Fibroblast of skin of scalp (primary cell): ENCODE results near the gene TEX38.
"Not testable (repeated sequence)": the region's sequence is repeated elsewhere in the genome, so short reads cannot be mapped to it uniquely, and the experiment has no call there.

ENCODE experiments used
- DNase-seq: peaks from one replicate; pipeline ENCODE4 v3.0.0-alpha.2; 2013

TEX38 gene

DNA sequence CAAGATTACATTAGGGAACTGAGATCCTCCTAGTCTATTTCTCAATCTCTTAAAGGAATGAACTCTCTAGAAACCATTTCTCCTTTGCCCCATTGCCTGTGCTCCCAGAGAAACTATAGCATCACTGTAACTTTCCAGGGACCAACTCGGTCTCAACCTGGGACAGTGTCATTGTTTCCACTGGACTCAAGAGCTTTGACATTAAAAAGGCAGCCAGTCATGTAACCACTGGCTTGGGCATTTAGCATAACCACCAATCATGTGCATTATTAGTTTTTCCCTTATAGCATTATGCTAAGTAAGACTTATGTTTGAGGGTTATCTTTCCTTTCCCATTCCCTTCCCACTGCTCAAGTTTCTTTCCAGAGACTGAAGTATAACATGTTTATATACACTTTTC is 18.2 kb downstream of the TEX38 start:
- DNase-seq = no peak

DNA sequence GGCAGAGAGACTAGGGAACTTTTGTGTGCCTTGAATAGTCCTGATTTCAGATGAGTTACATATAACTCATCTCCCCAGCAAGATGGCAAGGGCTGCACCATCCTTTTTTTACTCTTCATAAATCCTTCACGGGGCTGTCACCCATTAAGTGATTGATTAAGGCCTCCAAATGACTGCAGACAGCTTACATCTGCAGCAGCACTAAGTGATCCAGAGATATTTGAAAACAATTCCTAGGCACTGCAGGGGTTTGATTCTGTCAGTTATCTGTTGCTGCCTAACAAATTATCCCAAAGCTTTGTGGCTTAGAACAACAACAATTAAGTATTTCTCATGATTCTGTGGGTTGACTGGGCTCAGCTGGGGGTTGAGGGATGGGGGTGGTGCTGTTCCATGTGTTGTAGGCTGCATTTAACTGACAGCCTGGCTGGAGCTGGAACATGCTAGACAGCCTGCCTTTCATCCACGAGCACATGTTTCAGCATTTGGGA is 19.3 kb downstream of the TEX38 start:
- peak; percentile 35 for DNase-seq

DNA sequence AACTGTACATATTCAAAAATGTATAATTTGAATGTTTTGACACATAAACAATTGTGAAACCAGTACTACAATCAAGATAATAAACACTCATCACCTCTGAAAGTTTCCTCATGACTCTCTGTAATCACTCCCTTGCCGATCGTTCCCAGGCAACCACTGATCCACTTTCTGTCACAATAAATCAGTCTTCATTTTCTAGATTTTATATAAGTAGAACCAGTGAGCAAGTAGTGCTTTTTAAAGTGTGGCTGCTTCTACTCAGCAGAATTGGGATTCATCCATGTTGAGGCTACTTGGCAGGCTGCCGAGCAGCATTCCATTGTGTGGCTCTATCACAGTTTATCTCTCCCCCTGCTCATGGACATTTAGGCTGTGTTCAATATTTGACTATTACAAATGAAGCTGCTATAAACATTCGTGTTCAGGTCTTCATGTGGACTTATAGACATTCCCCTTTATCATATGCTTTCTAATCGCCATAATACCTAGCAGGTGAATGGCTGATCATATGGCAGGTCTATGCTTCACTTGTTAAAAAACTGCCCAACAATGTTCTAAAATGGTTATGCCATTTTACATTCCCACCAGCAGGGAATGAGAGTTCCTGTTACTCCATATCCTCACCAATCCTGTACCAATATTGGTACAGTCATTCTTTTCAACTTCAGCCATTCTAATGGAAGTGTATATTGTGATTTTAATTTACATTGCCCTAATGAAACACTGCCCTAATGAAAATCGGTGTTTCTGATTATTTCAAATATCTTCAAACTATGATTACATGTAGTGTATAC is 20.5 kb downstream of the TEX38 start:
- peak; percentile 41 for DNase-seq

DNA sequence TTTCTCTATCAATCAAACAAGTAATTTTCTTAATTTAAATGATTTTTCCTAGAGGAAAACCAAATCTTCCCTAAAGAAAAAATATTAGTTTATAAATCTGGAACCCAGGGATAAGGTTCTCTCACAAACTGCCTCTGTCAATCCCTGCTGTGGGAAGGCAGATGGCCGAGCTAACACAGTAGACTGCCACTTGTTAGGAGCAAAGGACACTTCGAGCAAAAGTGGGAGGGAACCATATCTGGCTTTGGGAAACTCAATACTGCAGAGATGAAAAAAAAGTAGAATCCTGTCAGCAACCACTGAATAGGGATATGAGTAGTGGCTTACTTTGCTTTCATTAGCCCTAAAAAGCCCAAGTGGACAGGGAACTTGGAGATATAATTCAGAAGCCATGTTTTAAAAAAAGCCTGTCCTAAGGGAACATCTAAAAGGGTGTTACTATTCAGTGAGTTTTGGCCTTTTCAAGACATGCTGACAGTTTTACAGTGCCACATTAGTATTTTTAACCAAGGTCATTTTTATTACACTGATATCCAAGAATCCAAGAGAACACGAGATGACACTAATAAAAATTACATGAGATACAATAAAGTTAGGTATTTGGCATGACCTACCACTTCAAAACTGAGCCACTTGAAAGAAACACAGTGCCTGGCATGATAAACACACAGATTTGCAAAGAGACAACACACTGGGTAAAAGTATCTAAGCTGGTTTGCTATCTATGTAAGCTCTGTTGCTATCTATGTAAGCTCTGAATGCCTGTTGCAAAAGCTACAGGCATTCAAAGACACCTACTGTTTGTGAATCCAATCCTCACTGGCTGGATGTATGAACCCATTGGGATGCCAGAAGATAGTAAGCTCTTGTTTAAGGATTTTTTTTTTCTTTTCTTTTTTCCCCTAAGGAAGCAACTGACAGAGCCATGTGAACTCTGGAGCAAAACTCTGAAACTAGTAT is 21.4 kb downstream of the TEX38 start:
- no peak for DNase-seq

DNA sequence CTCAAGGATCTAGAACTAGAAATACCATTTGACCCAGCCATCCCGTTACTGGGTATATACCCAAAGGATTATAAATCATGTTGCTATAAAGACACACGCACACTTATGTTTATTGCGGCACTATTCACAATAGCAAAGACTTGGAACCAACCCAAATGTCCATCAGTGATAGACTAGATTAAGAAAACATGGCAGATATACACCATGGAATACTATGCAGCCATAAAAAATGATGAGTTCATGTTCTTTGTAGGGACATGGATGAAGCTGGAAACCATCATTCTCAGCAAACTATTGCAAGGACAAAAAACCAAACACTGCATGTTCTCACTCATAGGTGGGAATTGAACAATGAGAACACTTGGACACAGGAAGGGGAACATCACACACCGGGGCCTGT is 23.0 kb downstream of the TEX38 start:
- not testable (repeated sequence) for DNase-seq

DNA sequence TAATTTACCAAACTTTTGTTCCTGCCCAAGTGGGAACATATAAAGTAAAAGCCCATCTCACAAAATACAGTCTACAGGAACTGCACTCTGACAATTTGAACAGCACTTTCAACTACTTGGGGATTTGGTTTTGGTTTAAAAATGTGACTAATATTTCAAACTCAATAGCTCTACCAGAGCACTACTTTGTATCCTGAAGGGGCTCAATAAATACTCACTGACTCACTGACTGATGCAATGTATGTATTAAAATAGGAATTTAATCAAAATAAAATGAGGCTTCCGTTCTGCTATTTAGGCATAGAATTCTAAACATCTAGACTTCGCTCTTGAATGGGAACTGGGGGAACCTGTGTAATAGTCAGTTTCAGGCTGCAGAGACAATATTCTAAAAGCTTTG is 25.4 kb downstream of the TEX38 start:
- DNase-seq = peak; percentile 34

DNA sequence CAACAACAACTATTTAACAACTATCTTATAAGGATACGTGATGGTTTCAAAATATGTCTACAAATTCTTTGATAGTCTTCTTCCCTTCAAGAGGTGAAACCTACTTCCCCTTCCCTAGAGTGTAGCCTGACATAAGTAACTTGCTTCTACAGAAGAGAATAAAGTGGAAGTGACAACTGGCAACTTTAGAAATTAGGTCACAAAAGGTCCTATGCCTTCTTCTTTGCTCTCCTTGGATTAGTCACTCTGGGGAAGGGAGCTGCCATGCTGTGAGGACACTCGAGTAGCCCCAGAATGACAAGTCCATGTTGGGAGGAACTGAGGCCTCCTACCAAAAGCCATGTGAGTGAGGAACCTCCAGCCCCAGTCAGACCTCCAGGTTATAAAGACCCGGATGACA is 28.0 kb downstream of the TEX38 start:
- no peak for DNase-seq

DNA sequence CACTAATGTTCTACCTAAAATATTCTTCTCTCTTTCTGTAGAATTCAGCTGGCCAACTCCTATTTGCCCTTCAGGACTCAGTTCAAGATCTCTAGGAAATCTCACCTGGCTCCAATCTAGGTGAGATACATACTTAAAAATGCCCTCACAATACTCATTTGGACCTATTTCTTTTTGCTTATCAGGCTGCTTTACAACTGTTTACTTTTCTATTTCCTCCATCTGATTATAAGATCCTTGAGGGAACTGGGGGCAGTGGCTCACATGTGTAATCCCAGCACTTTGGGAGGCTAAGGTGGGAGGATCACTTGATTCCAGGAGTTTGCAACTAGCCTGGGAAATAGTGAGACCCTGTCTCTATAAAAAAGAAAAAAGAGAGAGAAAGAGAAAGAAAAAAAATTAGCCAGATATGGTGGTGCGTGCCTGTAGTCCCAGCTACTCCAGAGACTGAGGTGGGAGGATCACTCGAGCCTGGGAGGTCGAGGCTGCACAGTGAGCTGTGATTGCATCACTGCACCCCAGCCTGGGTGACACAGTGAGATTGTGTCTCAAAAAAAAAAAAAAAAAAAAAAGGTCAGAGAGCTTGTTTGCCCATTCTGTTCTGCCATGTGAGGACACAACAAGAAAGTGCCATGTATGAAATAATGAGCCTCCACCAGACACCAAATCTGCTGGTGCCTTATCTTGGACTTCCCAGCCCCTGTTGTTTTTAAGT is 32.4 kb downstream of the TEX38 start:
- no peak for DNase-seq

DNA sequence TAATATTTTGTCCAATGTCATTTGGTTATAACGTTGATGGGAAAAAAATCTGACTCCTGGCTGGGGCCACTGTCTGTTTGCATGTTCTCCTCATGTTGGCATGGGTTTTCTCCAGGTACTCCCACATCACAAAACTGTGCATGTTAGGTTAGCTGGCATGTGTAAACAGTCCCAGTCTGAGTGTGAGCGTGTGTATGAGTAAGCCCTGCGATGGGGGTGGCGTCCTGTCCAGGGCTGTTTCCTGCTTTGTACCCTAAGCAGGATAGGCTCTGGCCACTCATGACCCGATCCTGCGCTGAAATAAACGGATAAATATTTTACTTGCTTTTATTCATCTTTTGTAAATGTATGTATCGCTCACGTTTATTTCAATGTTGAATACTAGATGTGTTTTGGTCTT is 33.8 kb downstream of the TEX38 start:
- DNase-seq = no peak

DNA sequence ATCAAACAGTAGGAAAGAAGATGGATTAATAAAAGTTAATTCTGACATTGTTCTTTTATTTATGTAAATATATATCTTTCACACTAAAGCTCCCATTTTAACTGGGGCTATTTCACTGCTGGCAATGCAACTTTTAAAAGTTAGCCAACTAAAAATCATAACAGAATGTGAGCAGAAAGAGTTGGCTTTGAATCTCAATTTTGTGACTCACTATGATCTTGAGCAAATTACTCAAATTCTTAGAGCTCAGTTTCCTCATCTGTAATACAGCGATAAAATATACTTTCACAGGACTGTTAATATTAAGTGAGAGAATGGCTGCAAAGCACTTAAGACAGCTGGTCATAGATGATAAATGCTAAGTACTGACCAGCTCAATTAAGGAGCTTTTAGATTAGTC is 36.5 kb downstream of the TEX38 start:
- no peak for DNase-seq

DNA sequence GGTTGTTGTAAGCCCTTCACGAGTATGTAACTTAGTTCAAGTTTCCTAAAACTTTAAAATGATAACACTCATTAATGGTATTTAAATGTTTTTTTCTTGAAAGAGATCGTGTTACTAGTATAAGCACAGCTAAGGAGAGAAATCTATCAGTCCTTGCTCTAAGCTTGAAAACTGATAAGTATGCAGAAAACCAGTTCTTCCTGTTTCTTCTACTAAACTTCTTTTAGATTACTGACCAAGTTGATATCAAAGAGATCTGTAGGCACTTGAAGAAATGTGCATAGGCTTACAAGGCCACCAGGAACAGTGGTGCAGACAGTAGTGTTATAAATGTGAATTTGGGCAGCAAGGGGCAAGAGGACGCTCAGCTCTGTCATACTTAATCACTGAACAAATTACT is 43.3 kb downstream of the TEX38 start:
- DNase-seq = no peak

DNA sequence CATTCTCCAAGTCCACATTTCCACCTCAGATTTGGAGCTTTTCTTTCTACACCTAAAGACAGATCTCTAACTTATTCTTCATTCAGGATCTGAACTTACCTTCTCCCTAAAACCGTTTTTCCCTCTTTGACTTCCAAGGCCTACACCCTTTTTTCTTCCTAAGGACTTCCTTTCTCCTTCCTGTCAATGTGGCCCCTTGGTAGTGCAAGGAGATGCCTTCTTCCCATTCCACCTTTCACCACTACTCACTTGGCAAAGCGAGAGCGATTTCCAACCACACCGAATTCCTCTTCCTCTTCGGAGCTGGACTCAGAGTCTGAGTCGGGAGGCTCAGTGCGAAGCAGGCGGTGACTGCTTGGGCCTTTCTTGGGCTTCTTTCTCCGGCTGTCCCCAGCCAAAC is 46.0 kb downstream of the TEX38 start:
- DNase-seq = no peak

DNA sequence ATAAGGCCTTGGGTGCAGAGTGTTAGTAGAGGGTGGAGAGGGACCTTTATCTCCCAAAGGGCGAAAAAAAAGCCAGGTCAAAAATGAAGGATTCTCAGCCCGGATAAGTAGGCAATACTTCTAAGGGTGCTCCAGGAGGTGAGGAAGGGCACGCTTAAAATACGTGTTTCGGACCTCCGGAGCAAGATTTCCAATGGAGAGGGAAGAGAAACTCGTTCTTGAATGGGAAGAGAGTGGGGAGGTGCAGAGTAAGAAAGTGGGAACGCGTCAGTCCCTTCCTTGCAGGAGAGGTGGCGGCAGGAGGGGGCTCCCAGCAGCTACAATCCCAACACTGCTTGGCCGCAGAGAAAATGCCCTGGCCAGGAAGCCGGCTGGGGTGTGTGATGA is 46.7 kb downstream of the TEX38 start:
- DNase-seq = no peak

DNA sequence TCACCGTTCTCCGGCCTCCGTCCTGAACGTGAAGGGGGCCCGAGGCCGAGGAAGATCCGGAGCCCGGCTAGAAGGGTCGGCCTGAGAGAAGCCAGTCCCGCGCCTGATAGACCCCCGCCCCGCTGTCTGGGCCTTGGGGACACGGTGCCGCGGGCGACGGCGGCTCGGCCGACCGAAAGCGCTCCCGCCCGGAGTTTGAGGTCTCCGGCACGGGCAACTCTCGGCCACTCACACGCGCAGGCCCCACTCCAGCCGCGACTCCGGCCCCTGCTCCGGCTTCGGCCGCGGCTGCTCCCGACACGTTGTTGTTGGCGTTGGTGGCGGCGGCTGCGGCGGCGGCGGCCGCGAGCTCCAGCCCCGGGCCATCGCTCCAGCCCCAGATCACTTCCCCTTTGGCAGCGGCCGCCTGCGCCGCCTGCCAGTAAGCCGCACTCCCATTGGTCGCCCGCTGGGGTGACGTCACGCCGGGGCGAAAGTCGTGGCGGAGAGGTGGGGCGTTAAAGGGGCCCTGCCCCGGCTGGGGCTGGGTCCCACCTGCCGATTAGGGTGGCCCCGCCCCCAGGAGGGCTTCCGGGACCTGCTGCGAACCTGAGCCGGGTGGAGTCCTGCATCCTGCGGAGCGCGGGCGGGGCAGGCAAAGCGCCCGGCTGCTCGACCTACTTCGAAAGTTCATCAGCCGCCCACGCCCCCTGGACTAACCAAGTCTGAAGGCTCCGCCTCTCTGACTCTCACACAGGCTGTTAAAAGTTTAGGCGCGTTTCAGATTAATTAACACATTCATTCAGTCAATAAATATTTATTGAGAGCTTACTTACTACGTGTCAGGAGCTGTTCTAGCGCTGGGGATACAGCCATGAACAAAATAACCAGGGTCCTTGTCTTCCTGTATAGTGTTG is 47.3 kb downstream of the TEX38 start, which contains the start of gene EFCAB14:
Gene EFCAB14 (minus strand): TSS at position 388 of the 896 bp plus-strand sequence. CDS start 1,027 bp downstream, outside the sequence.
- peak; percentile 87 for DNase-seq

DNA sequence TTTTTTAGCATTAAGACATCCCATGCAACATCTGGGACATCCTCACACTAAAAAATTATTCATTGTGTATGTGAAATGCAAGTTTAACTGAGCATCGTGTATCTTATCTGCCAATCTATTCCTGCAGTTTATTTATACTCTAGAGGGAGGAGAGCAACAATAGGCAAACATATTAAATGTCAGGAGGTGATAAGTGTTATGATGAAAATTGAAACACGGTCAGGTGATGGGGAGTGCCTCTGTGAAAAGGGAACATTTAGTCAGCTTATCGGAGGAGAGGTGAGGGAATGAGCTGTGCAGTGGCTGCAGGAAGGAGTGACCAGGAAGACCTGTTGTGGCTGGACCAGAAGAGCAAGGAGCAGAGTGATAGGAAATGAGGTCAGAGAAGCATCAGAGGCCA is 48.0 kb downstream of the TEX38 start:
- DNase-seq = no peak

DNA sequence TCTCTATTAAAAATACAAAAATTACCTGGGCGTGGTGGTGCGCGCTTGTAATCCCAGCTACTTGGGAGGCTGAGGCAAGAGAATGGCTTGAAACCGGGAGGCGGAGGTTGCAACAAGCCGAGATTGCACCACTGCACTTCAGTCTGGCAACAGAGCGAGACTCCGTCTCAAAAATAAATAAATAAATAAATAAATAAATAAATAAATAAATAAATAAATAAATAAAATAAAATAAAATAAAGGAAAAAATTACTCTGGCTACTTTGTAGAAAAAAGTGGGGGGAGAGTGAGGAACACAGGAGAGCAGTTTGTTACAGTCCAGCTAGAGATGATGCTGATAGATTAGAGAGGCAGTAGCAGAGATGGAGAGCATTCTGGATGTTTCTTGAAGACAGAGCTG is 48.7 kb downstream of the TEX38 start:
- not testable (repeated sequence) for DNase-seq

DNA sequence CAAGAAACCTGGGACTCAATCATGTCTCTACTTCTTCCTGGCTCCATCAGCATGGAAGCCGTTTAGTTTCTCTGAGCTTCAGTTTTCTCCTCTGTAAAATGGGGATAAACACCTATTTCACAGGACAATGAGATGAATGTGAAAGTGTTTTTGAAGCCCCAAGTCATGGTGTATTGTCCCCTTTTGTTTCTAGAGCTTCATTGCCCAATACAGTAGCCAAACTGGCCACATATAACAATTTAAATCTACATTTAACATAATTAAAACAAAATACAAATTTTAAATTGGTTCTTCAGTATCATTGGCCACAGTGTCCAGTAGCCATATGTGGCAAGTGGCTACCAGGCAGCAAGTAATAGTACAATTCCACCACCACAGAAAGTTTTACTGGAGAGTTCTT is 49.5 kb downstream of the TEX38 start:
- no peak for DNase-seq

DNA sequence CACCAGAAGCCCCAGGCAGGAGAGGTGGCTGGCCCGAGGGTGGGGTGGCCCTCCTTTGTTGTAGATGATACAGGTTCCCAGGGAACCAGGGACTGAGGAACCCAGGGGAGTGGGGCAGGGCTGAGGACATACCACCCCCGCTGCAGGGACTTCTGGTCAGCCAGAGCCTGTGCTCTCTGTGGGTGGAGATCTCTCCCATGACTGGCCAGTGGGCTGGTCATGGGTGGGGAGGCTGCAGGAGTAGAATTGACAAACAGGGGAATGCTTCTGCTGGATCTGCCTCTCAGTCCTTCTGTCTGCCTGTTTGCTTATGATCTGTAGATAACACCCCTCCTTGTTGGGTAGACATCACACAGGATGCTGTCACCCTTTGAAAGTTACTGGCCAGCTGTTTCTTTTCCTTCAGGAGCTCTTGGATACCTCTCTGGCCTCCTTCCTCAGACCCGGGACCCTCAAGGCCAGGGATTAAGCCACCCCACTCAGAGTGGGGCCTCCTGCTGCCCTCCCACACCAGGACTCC is 50.1 kb downstream of the TEX38 start:
- DNase-seq = no peak
